Bronchial epithelial cell (primary cell): ENCODE results near the gene WNT6. TPM values are rescaled to one million over a fixed set of nuclear protein-coding genes. Genes with fewer than 3 reads are reported as not detected.
A peak's percentile ranks its signal among the peaks of the same experiment; 100 is the strongest.

Source experiments
- DNase-seq: peaks from one replicate; pipeline ENCODE4 v3.0.0-alpha.2; 2010; ENCODE audit warnings: low read depth
- FAIRE-seq: peaks from 2 replicates; lab custom pipeline; 2011; peaks lifted over from hg19 to GRCh38; lab: Jason Lieb, UNC
- H3K27me3 ChIP-seq: 2 replicates; pipeline ENCODE4 v1.5.1; 2011; ENCODE audit warnings: low read length; ENCODE audit not compliant: control insufficient read depth, insufficient read depth
- H3K36me3 ChIP-seq: 2 replicates; pipeline ENCODE4 v1.5.1; 2011; ENCODE audit warnings: low read length; ENCODE audit not compliant: control insufficient read depth, insufficient read depth
- H3K4me3 ChIP-seq: 2 replicates; pipeline ENCODE4 v1.5.1; 2011; ENCODE audit warnings: mild to moderate bottlenecking, low read depth, low read length, control low read depth
- total RNA-seq: library from RNA; depleted of rRNA; stranded (reverse); fragments of >200 nt; gene quantifications from 2 replicates; pipeline ENCODE4 v1.2.1, GENCODE V29; 2014
- TF ChIP-seq, protein P1 (sequence below): IDR thresholded peaks from 2 replicates; pipeline ENCODE4 v1.5.1; 2011; ENCODE audit warnings: mild to moderate bottlenecking, moderate library complexity, low read length, control low read depth, inconsistent platforms; ENCODE audit not compliant: insufficient read depth, severe bottlenecking

WNT6 gene
- total RNA-seq, 1 donor from 2014 or later = not detected

DNA sequence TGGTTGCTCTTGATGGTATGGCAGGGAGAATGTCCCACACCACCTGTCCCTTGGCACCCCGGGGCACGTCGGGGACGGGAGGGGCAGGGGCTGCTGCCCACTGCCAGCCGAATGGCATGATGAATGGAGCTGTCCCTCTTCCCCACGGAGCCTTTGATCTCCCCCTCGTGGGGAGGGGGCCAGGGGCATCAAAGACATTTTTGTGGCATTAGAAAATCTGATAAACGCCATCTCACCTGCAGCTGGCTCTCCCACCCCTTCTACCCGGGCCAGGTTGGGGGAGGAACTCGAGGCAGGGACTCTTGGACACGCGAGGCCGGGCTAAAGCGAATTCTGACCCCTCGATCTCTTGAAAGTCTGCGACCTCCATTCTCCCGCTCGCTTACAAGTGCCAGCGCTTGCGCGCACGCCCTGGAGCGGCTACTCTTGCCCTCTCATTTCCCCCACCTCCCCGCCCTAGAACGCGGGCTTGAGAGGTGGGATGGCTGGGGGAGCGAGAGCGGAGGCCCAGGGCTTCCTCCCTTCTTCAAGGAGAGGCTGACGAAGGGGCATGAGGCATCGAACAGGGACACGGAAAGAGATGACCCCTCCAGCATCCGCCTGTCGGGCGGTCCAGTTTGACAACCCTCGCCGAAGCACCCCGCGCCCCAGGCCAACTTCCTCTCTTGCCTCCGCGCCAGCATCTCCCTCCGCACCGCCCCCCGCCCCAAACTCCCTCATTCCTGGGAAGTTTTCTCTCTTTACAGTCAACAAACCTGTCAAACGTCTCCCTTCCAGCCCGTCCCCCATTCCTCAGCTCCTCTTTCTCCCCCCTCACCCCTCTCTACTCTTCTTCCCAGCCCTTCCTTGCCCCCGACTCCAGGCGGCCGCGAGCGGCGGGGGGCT lies 692 bp upstream of the WNT6 start:
- Histone ChIP-seq H3K4me3 (no peak overlapping the region), H3K36me3 (no peaks in the 10 kb centered on the region), H3K27me3 (peaks cover 49% of the 10 kb centered on the region)
- TF ChIP-seq, protein P1, sequence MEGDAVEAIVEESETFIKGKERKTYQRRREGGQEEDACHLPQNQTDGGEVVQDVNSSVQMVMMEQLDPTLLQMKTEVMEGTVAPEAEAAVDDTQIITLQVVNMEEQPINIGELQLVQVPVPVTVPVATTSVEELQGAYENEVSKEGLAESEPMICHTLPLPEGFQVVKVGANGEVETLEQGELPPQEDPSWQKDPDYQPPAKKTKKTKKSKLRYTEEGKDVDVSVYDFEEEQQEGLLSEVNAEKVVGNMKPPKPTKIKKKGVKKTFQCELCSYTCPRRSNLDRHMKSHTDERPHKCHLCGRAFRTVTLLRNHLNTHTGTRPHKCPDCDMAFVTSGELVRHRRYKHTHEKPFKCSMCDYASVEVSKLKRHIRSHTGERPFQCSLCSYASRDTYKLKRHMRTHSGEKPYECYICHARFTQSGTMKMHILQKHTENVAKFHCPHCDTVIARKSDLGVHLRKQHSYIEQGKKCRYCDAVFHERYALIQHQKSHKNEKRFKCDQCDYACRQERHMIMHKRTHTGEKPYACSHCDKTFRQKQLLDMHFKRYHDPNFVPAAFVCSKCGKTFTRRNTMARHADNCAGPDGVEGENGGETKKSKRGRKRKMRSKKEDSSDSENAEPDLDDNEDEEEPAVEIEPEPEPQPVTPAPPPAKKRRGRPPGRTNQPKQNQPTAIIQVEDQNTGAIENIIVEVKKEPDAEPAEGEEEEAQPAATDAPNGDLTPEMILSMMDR = no peak
- DNase-seq = no peak
- FAIRE-seq = no peak

DNA sequence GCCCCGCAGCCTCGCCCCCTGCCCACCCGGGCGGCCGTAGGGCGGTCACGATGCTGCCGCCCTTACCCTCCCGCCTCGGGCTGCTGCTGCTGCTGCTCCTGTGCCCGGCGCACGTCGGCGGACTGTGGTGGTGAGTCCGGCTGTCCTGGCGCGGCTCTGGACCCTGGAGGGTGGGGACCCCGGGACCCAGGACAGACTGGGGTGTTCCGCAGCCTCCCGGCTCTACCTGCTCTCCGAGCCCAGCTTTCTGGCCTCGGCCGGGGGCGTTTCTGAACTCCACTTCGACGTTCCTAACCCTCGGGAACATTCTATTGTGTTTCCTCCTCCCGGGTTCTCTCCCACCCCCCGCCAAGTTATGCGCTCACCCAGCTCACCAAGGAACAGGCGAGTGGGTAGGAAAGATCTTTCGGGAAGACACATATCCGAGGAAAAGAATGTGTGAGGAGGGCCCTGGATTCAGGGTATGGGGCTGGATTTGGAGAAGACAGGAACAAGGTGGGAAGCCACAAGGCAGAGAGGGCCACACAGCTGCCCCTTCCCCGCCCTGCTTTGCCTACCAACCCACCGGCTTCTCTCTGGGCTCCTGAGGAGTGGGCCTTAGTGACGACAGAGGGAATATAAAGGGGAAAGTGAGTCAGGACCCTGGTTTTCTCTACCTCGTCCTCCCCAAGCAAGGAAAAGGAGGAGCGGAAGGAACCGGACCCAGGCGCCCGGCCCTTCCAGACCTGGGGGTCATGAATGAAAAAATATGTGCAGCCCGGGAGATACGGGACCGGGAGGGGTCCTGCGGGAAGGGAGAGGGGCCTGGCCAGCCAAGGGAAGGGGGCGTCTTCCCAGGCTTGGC lies 605 bp downstream of the WNT6 start:
- H3K4me3 ChIP-seq = peak overlapping the region; percentile 2
- H3K27me3 ChIP-seq = peaks cover 49% of the 10 kb centered on the region
- no peak for FAIRE-seq

DNA sequence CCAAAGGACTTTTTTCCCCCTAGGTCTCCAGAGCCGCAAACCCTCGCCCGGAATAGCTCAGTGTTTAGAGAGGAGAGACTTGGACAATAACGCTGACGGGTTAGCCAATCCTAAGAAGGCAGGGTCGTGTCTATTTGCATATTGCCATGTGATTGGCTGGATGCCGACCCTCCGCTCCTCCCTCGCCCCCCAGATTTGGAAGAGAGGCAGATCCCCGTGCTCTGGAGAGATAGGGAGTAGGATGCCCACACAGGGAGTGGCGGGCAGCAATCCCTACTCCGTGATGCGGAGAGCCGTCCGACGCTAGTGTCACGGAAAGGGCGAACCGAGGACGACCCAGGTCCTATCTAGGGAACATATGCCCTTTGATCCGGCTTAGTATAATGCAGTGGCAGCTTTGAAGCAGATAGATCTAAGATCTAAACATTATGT lies 1.4 kb downstream of the WNT6 start:
- Histone ChIP-seq H3K27me3 (peaks cover 49% of the 10 kb centered on the region), H3K36me3 (no peaks in the 10 kb centered on the region), H3K4me3 (no peak overlapping the region)
- TF ChIP-seq, protein P1 = no peak
- FAIRE-seq = no peak
- peak; percentile 36 for DNase-seq

More for the DNA sequence above, 605 bp downstream of the WNT6 start:
- H3K36me3 ChIP-seq = no peaks in the 10 kb centered on the region
- TF ChIP-seq, protein P1 = no peak
- no peak for DNase-seq

DNA sequence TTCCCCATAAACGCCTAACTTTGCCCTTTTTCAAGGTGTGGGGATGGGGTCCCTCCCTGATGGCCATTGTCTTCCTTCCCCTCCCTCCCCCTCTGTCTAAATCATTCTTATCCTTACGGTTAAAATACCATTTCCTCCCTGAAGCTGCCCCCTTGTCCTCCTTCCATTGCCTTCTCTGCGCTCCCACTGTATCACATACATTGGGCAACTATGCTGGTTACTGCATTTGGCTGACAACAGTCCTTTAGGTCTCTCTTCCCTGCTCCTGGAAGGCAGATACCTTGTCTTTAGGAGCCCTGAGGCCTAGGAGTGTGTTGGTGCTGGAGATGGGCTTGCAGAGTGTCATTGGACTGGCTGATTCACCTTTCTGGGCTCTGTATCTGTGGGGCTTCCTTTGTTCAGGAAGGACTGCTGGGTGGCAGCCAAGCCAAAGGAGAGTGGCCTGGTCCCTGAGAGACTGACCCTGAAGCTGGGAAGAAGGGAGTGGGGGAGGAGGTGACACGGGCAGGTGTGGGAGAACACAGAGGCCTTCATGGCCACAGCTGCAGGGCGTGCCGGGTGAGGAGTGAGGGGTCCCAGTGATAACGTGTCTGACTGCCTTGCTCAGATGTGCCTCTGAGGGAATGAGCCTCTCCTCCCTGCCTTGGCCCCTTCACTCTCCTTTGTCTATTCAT lies 2.2 kb downstream of the WNT6 start:
- DNase-seq (no peak), FAIRE-seq (peak; percentile 32)
- TF ChIP-seq, protein P1 = no peak
- Histone ChIP-seq H3K4me3 (no peak overlapping the region), H3K27me3 (peaks cover 48% of the 10 kb centered on the region), H3K36me3 (no peaks in the 10 kb centered on the region)

DNA sequence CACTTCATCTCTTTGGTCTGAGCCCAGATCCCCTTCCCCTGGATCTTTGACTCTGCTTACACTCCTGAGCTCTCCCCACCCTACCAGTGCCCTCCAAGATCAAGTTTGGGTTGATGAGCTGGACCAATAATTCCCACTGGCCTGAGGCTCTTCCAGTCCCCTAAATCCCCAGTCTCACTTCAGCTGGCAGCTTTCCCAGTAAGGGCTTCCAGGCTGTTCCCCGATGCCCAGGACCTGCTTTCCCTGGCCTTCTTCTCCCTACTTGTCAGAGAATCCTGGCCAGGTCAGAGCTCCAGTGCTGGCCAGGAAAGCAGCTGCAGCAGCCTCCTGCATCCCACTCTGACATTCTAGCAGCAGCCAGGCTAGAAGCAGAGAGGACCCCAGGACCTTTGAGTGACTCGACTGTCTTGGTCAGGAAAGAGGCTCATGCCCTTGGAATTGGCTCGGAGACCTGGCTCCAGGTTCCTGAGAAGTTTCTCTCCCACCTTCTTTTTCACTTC lies 3.5 kb downstream of the WNT6 start:
- TF ChIP-seq, protein P1 = no peak
- DNase-seq (no peak), FAIRE-seq (no peak)
- no peak overlapping the region for H3K4me3 ChIP-seq
- H3K36me3 ChIP-seq = no peaks in the 10 kb centered on the region
- H3K27me3 ChIP-seq = peaks cover 45% of the 10 kb centered on the region
